IPS DF 19.7 (cell line): Measurements from ENCODE around the gene MACROH2A1.

Experiments
- DNase-seq: peaks from one replicate; pipeline ENCODE4 v3.0.0-alpha.2; 2013; ENCODE audit warnings: low read depth, low spot score

The MACROH2A1 gene

DNA sequence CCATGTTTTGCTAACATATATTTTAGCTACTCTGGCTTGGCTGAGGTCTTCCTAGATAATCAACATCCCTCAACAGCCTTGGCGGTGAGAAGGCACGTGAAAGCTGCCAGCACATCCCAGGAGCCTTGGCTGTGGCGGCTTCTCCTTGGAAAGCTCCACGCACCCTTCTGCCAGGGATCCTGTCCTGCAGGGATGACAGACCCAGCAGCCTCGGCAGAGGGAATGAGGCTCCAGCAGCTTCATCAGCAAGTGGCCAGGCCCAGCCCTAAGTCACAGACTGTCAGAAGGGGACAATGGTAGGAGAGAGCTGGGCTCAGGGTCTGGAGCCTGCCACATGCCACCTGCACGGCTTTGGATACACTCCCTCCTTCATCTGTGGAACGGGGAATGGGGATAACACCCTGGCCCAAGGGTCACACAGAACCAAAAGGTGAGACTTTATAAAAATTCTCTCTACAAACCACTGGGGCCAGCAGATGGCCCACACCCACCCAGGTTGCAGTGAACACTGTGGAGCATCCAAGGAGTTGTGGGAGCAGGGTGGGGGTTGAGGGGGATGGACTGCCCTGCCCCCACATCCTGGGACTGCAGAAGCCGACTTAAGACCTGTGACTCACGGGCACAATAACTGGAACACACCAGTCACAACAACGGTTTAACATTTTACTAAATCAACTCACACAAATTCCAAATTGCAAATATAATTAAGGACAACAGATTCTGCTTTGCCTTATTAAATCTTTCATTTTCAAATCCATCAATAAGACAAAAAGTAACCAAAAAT is 65.1 kb downstream of the MACROH2A1 start:
- no peak for DNase-seq

DNA sequence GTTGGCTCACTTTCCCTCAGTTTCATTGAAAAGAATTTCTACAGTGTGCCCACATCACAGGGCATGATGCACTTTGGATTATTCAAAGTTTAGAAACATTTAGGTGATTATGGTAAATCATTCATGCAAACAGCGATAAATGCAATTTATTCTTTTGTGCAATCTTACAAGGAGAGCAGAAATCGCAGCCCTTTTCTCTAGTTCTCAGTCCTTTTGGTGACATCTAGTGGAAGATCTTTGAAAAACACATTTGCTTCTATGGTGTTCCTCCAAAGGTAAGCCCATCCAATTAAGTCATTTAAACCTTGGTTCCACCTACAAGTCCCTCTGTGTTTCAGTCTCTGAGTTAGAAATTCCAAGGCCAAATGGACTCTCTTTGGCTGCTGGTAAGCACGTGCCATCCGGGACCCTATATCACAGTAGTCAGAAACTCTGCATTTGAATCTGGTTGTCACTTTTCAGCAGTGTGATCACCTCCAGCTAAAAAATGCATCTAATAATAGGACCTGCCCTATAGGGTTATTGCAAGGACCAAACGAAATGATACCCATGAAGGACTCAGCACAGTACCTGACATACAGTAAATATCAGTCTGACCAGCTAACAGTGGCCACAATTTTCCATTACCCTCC is 66.4 kb downstream of the MACROH2A1 start:
- no peak for DNase-seq

DNA sequence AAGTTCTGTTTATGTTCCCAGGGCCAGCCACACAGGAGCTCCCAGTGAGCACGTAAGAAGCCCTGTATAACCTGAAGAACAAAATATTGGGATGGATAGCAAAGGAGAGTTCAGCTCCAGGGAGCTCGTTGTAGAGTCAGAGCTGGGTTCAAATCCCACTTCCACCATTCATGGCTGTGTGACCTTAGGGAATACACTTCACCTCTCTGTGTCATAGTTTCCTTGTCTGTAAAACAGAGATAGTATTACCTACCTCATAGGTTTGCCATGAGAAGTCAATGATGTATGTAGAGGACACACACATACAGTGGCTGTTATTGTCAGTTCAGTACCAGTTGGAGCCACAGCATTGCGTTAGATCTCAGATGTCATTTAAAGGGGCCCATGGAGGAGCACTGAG is 67.4 kb downstream of the MACROH2A1 start:
- DNase-seq = no peak

- no peak for DNase-seq
These were observed 68.3 kb downstream of the MACROH2A1 start for GRCh38 chr5:135330798-135331096.

DNA sequence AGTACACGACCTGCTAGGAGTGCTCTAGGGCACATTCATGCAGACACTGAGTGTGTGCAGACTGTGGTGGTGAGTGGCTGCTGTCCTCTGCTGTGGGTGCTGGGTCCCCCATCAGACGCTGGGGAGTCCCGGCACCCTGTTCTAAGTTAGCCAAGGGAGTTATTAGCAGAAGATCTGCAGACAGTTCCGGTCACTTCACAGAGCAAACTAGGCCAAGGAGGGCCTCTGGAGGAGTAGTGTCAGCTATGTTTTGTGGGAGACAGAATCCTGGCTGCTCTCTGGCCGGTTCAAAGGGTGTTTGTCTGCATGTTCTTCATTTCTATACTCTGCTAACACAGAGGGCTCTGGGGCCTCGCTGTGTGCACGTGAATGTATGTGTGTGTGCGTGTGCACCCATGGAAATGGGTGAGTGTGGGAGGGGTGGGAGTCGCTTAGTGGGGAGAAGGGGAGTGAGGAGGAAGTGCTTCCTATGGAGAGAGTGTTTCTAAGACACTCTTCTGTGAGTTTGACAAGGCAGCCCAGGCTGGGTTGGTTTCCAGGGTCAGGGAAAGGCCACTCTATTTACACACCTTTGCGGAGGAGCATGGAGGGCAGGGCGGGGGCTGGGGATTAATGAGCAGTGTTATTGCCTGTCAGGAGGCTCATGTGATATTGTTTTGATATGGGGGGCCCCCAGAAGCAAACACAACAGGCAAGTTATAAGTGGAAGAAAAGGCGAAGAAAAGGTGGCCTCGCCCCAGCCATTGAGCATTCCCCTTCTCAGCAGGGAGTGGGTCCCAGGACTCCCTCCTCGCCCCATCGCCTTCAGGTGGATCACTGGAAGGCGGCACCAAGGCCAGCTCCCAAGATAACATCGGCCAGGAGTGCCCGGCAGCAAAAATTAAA is 68.9 kb downstream of the MACROH2A1 start:
- DNase-seq = no peak

- DNase-seq = no peak
These were observed 69.7 kb downstream of the MACROH2A1 start for GRCh38 chr5:135329066-135329912.

DNA sequence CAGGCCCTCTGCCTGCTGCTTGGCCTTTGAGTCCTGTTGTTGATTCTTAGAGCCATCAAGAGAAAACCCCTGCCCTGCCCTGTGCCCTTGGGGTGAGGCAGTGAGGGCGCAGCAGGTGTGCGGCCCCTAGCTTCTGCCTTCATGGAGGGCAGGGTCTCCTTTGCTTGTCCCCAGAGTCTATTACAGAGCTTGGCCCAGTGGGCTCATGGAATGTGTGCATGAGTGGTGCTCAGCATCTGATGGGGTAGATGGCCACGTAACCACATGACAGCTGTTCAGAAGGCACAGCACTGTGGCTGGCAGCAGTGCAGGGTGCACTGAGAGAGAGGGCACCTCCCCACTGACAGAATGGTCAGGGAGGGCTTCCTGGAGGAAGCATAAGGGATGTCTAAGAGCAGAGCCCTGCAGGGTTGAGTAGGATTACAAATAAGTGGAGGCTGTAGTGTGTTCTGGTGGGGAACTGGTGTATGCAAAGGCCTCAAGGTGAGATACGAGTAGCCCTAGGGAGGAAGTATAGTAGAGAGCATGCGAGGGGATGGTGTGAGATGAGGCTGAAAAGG is 70.8 kb downstream of the MACROH2A1 start:
- DNase-seq = no peak

DNA sequence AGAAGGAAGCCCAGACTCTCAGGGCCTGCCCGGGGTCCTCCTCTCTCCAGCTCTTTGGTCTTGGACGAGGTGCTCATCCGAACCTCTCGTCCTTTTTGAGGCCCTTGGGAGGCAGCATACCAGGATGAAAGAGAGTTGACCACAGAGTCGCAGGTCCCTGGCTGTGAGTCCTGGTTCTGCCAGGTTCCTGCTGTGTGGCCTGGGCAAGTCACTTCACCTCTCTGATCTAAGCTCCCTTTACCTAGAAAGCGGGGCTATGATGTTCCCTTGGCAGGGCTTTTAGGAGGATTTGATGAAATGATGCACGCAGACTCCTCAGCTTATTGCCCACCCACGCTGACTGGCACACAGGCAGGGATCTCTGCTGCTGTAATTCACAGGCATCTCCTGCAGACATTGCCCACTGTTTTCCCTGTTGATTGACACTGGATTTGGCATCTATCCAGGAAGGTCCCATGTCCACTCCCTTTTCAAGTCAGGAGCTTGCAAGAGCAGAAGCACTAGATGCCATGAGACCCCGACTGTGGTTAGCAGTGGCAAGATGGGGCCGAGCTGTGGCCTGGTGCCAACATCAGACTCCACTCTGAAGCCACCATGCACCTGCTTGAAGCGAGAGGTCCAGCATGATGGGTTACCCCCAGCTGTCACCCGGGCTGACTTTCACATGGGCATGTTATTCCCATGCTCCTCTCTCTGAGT is 71.5 kb downstream of the MACROH2A1 start:
- no peak for DNase-seq

- DNase-seq = no peak
These were observed 72.5 kb downstream of the MACROH2A1 start for GRCh38 chr5:135326296-135327254.

DNA sequence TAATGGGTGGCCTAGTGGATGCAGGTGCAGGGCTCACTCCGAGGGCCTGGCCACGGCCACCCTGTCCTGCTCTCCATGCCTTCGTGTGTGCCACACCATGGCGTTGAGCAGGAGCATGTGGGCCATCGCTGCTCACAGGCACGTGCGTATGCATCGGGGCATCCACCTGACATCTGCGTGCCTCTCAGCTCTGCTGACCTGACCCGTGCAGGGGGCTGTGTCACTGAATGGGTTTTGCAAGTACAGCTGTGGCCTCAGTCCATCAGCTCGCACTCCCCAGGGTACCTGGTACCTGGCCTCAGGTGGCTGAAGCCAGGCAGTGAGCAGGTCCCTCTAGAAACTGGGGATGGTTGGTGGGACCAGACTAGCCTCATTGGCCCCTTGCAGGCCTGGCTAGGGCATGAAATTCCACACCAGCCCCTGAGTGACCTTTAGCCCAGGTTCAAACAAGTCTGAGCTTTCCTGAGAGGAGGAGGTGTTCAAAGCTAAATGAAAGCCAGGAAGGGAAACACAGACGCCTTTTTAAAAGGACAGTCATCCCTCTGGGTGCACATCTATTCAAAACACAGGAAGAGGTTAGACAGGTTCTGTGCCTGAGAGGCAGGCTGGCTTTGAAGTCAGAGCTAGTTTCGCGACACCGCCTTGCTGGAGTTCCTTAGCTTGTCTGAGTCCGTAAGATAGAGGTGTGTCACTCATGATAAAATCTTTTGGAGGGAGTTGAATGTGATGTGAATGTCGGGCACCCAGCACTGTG is 74.0 kb downstream of the MACROH2A1 start:
- no peak for DNase-seq

- no peak for DNase-seq
These were observed 74.9 kb downstream of the MACROH2A1 start for GRCh38 chr5:135324160-135324559.

DNA sequence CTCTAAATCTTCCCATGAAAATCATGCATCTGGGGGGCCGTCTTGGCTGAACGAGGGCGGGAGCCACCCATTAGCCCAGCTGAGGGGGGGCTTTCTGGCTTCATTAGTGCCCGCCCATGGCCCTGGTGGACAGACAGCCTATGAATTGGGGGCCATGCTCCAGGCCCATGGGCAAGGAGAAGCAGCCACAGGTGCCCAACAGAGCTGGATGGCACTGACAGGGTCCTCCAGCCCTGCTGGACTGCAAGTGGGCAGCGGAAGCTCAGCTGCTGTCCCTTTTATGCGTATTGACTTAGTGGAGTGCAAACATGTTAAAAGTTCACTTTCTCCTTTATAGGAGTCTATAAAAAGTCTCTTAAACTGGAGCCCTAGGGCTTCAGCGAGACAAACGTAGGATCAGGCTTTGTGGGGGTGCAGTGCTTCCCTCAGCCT is 75.3 kb downstream of the MACROH2A1 start:
- no peak for DNase-seq

- no peak for DNase-seq
These were observed 75.8 kb downstream of the MACROH2A1 start for GRCh38 chr5:135323227-135323626.

DNA sequence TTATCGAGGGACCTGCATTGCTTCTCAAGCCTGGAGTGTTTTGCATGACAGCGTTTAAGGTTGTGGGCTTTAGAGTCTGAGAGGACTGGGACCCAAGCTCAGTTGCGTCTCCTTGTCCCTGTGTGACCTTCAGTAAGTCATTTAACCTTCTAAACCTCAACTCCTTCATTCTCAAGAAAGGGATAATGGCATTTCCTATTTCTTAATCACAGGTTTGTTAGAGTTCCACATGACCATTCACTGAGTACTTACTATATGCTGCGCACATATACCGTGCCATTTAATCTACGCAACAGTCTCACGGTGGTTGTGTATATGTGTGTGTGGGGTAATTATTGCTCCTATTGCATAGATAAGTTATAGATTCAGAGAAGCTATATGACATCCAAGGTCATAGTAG is 76.3 kb downstream of the MACROH2A1 start:
- no peak for DNase-seq

DNA sequence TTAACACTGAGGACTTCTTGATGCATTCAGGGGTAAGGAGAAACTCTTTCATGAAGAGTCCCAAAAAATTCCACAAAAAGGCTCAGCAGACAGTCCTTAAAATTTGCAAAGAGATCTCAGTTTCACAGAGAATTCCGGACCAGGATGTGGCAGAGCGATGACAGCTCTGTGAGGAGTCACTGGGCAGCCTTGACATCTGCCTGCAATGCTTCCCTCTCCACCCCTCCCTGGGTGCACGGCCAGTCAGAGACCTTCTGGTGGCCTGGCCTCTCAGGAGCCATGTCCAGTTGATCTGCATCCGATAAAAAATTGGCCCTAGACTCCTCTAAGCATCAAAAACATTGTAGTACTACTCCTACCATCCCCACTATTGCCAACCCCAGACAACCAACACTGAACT is 76.8 kb downstream of the MACROH2A1 start:
- DNase-seq = no peak

- DNase-seq = no peak
These were observed 78.1 kb downstream of the MACROH2A1 start for GRCh38 chr5:135320718-135321484.

- no peak for DNase-seq
These were observed 79.0 kb downstream of the MACROH2A1 start for GRCh38 chr5:135319928-135320606.
